ENCODE results near the gene TDP1.

TDP1 gene

GRCh38 chr14:89918721-89919120, 37.0 kb upstream of the TDP1 start:
- Histone ChIP-seq H3K4me3 (replicated peaks; ENCODE audit: low read depth, low read length) (no peak overlapping the region), H3K27me3 (replicated peaks; ENCODE audit: control insufficient read depth, insufficient read depth, low read length) (no peaks in the 10 kb centered on the region), H3K36me3 (ENCODE audit: control insufficient read depth, insufficient read depth, low read length) (peaks cover 2% of the 10 kb centered on the region)
- no peak for TF ChIP-seq CTCF (IDR thresholded peaks at IDR 0.05; ENCODE audit: insufficient read depth, low read length, poor library complexity, severe bottlenecking)
- no peak for DNase-seq (ENCODE audit: extremely low read depth, insufficient read length)

DNA sequence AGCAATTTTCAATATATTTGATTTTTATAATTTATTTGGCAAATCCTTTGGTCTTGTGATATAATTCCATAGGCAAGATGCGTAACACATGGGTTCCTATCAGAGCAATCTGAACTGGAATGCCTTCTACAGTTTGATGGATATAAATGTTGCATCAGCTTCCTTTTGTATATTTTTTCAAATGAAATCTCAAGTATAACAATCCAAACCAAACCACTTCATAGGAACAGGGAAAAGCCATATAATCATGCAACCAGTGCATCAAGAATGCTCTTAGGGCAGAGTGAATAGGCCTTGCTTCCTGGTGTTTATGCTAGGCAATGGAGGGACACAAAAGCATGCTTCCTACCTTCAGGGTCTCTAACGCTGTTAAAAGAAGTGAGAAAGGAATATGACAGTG, 35.7 kb upstream of the TDP1 start:
- no peak for DNase-seq (ENCODE audit: extremely low read depth, insufficient read length)
- H3K27me3 ChIP-seq (replicated peaks; ENCODE audit: control insufficient read depth, insufficient read depth, low read length) = no peaks in the 10 kb centered on the region
- peaks cover 2% of the 10 kb centered on the region for H3K36me3 ChIP-seq (ENCODE audit: control insufficient read depth, insufficient read depth, low read length)
- H3K4me3 ChIP-seq (replicated peaks; ENCODE audit: low read depth, low read length) = no peak overlapping the region
- no peak for TF ChIP-seq CTCF (IDR thresholded peaks at IDR 0.05; ENCODE audit: insufficient read depth, low read length, poor library complexity, severe bottlenecking)

DNA sequence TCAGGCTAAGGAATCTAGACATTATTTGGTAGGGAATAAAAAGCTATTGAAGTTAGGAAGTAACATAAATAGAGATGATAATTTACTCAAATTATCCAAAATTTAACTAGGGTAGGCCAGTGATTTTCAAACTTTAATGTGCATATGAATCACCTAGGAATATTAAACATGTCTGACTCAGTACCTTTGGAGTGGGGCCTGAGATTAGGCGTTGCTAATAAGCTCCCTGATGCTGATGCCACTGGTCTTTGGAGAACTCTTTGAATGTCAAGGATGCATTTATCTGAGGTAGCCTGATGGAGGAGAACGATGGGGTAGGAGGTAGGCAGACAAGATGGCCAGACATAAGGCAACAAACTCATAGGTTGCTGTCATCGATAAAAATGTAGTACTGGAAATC, 34.4 kb upstream of the TDP1 start:
- Histone ChIP-seq H3K27me3 (replicated peaks; ENCODE audit: control insufficient read depth, insufficient read depth, low read length) (no peaks in the 10 kb centered on the region), H3K4me3 (replicated peaks; ENCODE audit: low read depth, low read length) (no peak overlapping the region), H3K36me3 (ENCODE audit: control insufficient read depth, insufficient read depth, low read length) (peaks cover 2% of the 10 kb centered on the region)
- no peak for TF ChIP-seq CTCF (IDR thresholded peaks at IDR 0.05; ENCODE audit: insufficient read depth, low read length, poor library complexity, severe bottlenecking)
- DNase-seq (ENCODE audit: extremely low read depth, insufficient read length) = no peak

- DNase-seq (ENCODE audit: extremely low read depth, insufficient read length) = no peak
- H3K36me3 ChIP-seq (ENCODE audit: control insufficient read depth, insufficient read depth, low read length) = peaks cover 2% of the 10 kb centered on the region
- TF ChIP-seq CTCF (IDR thresholded peaks at IDR 0.05; ENCODE audit: insufficient read depth, low read length, poor library complexity, severe bottlenecking) = no peak
- no peaks in the 10 kb centered on the region for H3K27me3 ChIP-seq (replicated peaks; ENCODE audit: control insufficient read depth, insufficient read depth, low read length)
- no peak overlapping the region for H3K4me3 ChIP-seq (replicated peaks; ENCODE audit: low read depth, low read length)
These were observed 33.5 kb upstream of the TDP1 start for GRCh38 chr14:89922031-89922907.

DNA sequence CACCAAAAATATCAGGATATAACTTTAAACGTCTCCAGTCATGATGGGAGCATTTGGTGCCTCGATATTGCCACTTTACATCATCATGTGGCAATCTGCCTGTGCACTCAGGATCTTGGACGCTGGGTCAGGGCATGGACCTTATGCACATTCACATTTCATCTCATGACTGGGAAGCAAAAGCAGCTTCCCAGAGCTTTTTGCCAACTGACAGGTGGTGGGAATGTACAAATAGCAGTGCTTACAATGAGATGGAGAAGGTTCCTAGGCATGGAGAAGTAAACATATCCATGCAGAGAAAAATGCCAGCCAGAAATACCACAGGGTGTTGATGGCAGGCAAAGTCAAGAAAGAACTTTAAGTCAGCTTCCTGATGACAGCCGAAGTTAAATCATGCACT, 31.5 kb upstream of the TDP1 start:
- TF ChIP-seq CTCF (IDR thresholded peaks at IDR 0.05; ENCODE audit: insufficient read depth, low read length, poor library complexity, severe bottlenecking) = no peak
- no peaks in the 10 kb centered on the region for H3K27me3 ChIP-seq (replicated peaks; ENCODE audit: control insufficient read depth, insufficient read depth, low read length)
- no peak overlapping the region for H3K4me3 ChIP-seq (replicated peaks; ENCODE audit: low read depth, low read length)
- H3K36me3 ChIP-seq (ENCODE audit: control insufficient read depth, insufficient read depth, low read length) = peaks cover 2% of the 10 kb centered on the region
- no peak for DNase-seq (ENCODE audit: extremely low read depth, insufficient read length)

Data from GM06990 (cell line).